Gastrocnemius medialis (tissue), 4 donors: ENCODE measurements around the gene RADIL. TPM values are rescaled to one million over a fixed set of nuclear protein-coding genes. Genes with fewer than 3 reads are reported as not detected.
A peak's percentile ranks its signal among the peaks of the same experiment; 100 is the strongest.

Experiments used
- ATAC-seq, 2 donors: fragments of 150-250 bp; one replicate each; pipeline ENCODE4 v1.9.1; 2016
- DNase-seq, 2 donors: peaks; one replicate each; pipeline ENCODE4 v3.0.0-alpha.2; 2019
- H3K27ac ChIP-seq, 4 donors: fragments of 200-600 bp; sonication (generic); 1 replicate in 1 of 4; 2 replicates in 3 of 4; pipeline ENCODE4 v1.5.1; 2016 to 2018; ENCODE audit warnings: mild to moderate bottlenecking in 2 of 4, moderate library complexity in 1 of 4
- H3K27me3 ChIP-seq, 3 donors: fragments of 200-600 bp; sonication (generic) in 2 of 3; 1 replicate in 1 of 3; 2 replicates in 2 of 3; pipeline versions ENCODE4 v1.5.1 to v1.6.0; 2016 to 2019; ENCODE audit warnings: mild to moderate bottlenecking in 1 of 3, moderate library complexity in 1 of 3
- H3K36me3 ChIP-seq, 2 donors: fragments of 200-600 bp; sonication (generic) in 1 of 2; one replicate each; pipeline ENCODE4 v1.5.1; 2017 to 2018
- H3K4me1 ChIP-seq, 2 donors: fragments of 200-600 bp; sonication (generic) in 1 of 2; one replicate each; pipeline ENCODE4 v1.5.1; 2016 to 2017; ENCODE audit warnings: mild to moderate bottlenecking in 2 of 2
- H3K4me3 ChIP-seq, 4 donors: fragments of 200-600 bp; sonication (generic) in 3 of 4; 1 replicate in 1 of 4; 2 replicates in 3 of 4; pipeline ENCODE4 v1.5.1; 2016 to 2019; ENCODE audit warnings: mild to moderate bottlenecking in 2 of 4
- H3K9me3 ChIP-seq, 3 donors: fragments of 200-600 bp; sonication (generic) in 2 of 3; 1 replicate in 1 of 3; 2 replicates in 2 of 3; pipeline ENCODE4 v1.5.1; 2016 to 2019
- POLR2A ChIP-seq, 2 donors: fragments of 450-650 bp; IDR thresholded peaks; one replicate each; pipeline ENCODE4 v1.6.1; 2017; ENCODE audit warnings: antibody characterized with exemption in 2 of 2, mild to moderate bottlenecking in 2 of 2, moderate library complexity in 2 of 2
- in situ Hi-C, 4 donors: fragments of 200-750 bp; cut with MboI; loops; one replicate each; pipeline versions ENCODE4 v1.15.0 to v1.8.0; 2017; ENCODE audit warnings: low sequenced_read_pairs in 4 of 4
- intact Hi-C: fragments of 100-400 bp; cut with DNase I; formaldehyde crosslinking; loops from one replicate; pipeline ENCODE4 v1.15.1; 2023; ENCODE audit warnings: low total_unique reads
- total RNA-seq, 4 donors: library from RNA; depleted of rRNA; stranded (reverse); fragments of >200 nt; gene quantifications; one replicate each; pipeline versions ENCODE4 v1.1.0 to v1.2.3, GENCODE V29; 2016
- TF ChIP-seq, protein P1 (sequence below), 5 experiments: fragments of 450-650 bp in 3 of 5; fragments of 200-600 bp in 2 of 5; sonication (generic) in 2 of 5; IDR thresholded peaks in 4 of 5; conservative IDR thresholded peaks in 1 of 5; 1 replicate in 4 of 5; 2 replicates in 1 of 5; pipeline ENCODE4 v1.5.1; 2016 to 2019; ENCODE audit warnings: antibody characterized with exemption in 5 of 5, mild to moderate bottlenecking in 3 of 5, moderate library complexity in 3 of 5

Gene RADIL
- total RNA-seq, 4 donors from 2014 or later: 2.1 to 12.1 (median 5.0) TPM

DNA sequence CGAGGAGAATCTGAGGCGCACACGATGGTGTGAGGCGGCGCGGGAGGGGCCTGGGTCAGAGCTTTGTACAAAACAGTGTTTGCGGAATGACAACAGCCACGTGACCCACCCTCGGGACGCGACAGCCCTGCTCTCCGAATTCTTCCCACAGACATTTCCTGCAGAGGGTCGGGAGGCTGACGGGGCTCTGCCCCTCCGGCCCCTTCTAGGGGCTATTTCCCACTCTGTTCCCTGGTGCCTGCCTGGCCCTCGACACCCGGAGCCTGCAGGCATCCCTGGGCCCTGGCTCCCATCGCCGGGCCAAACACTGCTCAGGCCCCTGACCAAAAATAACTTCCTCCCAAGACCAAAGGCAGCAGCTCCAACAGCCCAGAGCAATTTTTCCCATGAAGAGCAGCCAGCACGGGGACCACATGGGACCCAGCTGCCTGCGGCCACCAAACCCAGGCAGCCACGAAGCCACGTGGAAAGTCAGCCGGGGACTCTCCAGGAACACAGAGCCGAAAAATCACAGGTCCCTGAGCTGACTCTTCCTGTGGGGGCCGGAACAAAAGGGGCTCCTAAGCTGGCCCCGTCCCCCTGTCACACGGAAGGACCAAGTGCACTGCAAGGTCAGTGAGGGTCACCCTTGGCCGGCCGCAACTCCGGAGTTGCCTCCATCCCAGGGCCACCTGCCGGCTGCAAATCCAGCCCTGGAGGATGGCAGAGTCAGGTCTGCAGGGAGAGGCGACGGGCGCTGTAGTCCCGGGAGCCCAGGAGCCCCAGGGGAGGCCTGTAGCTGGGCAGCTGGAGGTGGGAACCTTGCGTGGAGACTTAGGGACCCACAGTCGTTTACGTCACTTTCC is 63.7 kb downstream of the RADIL start:
- DNase-seq (no peak), ATAC-seq (peak in 1 of 2 donors; percentile 27)
- in situ Hi-C loops: no loop called here
- Histone ChIP-seq H3K36me3 (no peaks in the 10 kb centered on the region), H3K4me1 (no peaks in the 10 kb centered on the region), H3K9me3 (no peaks in the 10 kb centered on the region), H3K4me3 (no peak overlapping the region), H3K27ac (peak overlapping the region; percentile 49 to 64 (median 55)), H3K27me3 (no peaks in the 10 kb centered on the region)
- no peak for TF ChIP-seq POLR2A (IDR thresholded peaks at IDR 0.05)
- TF ChIP-seq, protein P1, sequence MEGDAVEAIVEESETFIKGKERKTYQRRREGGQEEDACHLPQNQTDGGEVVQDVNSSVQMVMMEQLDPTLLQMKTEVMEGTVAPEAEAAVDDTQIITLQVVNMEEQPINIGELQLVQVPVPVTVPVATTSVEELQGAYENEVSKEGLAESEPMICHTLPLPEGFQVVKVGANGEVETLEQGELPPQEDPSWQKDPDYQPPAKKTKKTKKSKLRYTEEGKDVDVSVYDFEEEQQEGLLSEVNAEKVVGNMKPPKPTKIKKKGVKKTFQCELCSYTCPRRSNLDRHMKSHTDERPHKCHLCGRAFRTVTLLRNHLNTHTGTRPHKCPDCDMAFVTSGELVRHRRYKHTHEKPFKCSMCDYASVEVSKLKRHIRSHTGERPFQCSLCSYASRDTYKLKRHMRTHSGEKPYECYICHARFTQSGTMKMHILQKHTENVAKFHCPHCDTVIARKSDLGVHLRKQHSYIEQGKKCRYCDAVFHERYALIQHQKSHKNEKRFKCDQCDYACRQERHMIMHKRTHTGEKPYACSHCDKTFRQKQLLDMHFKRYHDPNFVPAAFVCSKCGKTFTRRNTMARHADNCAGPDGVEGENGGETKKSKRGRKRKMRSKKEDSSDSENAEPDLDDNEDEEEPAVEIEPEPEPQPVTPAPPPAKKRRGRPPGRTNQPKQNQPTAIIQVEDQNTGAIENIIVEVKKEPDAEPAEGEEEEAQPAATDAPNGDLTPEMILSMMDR (IDR thresholded peaks at IDR 0.05 in 4 of 5, conservative IDR thresholded peaks at IDR 0.05 in 1 of 5): no peak
- intact Hi-C loops: no loop called here

DNA sequence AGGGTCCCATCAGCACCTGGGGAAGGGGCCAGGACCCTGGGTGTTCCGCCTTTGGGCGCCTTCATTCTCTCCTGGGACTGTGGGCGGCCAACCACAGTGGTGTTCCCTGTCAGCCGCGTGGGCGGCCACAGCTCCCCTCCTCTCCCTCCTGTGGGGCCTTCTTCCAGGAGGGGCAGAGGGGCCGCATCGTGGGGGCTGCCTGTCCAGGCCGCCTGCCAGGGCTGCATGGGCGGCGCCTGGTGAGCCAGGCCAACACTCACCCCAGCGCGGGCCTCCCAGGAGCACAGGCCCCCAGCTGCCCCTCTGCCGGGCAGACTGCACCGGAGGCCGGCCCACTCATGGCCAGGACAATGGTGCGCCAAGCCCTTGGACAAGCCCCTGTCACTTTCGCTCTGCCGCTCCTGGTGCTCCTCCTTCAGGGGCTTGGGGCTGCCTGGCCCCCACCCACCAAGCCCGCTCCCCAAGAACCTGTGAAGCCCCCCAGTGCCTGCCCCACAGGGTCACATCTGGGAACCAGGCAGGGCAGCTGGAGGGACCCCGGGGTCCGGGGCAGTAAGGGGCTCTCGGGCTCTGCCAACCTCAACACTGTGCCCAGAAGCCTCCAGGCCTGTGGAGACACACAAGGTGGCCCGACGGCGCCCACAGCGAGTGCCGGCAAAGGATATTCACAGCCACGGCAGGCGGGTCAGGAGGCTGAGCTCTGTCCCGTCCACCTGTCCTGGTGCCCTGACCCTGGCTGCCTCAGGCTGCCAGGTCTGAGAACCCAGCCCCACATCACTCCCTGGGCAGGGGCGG is 65.3 kb downstream of the RADIL start:
- no peak for DNase-seq
- H3K27me3 ChIP-seq: no peaks in the 10 kb centered on the region
- peak overlapping the region in 2 of 4 donors; percentile 10 to 64 for H3K27ac ChIP-seq

DNA sequence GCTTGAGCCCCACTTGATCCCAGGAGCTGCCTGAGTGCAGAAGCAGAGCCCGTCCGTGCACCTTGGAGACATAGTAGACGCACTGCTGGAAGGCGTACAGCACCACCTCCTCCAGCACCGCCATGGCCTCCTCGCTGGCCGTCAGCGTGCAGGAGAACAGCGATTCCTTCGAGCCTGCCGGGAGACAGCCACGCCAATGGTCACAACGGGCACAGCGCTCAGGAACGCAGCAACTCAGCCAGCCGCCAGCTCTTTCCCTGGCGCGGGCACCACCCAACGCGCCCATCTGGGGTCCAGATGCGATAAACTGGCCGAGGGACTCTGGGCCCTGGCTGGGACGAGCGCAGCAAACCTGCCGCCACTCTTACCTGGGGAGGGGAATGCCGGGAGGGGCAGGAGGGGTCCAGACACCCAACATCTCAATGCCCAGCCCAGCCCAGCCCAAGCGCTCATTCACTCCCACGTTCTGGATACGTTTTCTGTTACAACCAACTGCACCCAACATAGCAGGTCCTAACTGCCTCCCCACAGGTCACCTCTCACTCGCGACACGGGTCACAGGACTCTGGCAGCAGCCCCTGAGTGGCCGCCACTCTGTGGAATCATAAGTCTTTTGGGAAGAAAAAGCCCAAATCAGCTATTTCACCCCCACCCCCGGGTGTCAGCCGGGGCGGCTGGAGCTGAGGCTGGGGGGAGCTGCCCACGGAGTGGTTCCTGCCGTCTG is 66.2 kb downstream of the RADIL start:
- Histone ChIP-seq H3K4me1 (no peaks in the 10 kb centered on the region), H3K36me3 (no peaks in the 10 kb centered on the region), H3K9me3 (no peaks in the 10 kb centered on the region), H3K27me3 (no peaks in the 10 kb centered on the region), H3K4me3 (no peak overlapping the region), H3K27ac (no peak overlapping the region)
- in situ Hi-C loops (no loop called here), intact Hi-C loops (no loop called here)
- DNase-seq (no peak), ATAC-seq (no peak)
- no peak for TF ChIP-seq POLR2A (IDR thresholded peaks at IDR 0.05)
- TF ChIP-seq, protein P1 (IDR thresholded peaks at IDR 0.05 in 4 of 5, conservative IDR thresholded peaks at IDR 0.05 in 1 of 5): no peak

More for the DNA sequence above, 65.3 kb downstream of the RADIL start:
- no peak for ATAC-seq
- Histone ChIP-seq H3K4me3 (no peak overlapping the region), H3K9me3 (no peaks in the 10 kb centered on the region), H3K4me1 (no peaks in the 10 kb centered on the region), H3K36me3 (no peaks in the 10 kb centered on the region)
- intact Hi-C loops: no loop called here
- TF ChIP-seq, protein P1 (IDR thresholded peaks at IDR 0.05 in 4 of 5, conservative IDR thresholded peaks at IDR 0.05 in 1 of 5): no peak
- no peak for TF ChIP-seq POLR2A (IDR thresholded peaks at IDR 0.05)
- in situ Hi-C loops: no loop called here

DNA sequence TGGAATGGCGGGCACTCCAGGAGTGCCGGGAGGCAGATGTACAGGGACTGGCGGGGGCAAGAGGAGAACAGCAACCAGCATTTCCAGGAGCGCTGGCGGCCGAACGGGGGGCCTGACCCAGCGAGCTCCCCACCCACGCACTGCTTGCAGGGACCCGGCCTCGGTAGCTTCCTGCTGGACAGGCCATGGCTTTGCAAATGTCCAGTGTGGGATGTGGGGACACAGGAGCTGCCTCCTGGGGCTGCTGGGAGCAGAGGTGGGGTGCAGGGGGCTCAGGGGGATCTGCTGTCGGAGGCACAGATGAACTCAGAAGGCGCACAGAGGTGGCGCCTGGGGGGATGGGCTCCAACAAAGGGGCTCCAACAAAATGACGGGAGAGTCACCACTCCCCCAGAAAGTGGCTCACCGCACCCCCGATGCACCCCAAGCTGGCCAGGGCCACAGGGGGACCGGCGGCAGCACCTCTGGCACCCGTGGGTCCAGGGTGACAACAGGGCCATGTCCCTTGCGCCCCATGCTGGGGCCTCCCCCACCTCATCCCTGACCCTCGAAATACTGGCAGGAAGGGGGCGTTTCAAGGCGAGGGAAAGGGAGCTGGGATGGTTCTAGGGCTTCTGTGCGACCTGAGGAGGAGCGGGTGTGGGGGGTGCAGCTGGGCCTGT is 67.0 kb downstream of the RADIL start:
- in situ Hi-C loops: no loop called here
- no peaks in the 10 kb centered on the region for H3K9me3 ChIP-seq

More for the DNA sequence above, 67.0 kb downstream of the RADIL start:
- TF ChIP-seq, protein P1 (IDR thresholded peaks at IDR 0.05 in 4 of 5, conservative IDR thresholded peaks at IDR 0.05 in 1 of 5): no peak
- TF ChIP-seq POLR2A (IDR thresholded peaks at IDR 0.05): no peak
- Histone ChIP-seq H3K27me3 (no peaks in the 10 kb centered on the region), H3K36me3 (no peaks in the 10 kb centered on the region), H3K4me1 (no peaks in the 10 kb centered on the region), H3K4me3 (no peak overlapping the region), H3K27ac (no peak overlapping the region)
- DNase-seq: no peak
- intact Hi-C loops: no loop called here
- no peak for ATAC-seq
